ENCODE measurements around the gene HPCAL4.

HPCAL4 gene

DNA sequence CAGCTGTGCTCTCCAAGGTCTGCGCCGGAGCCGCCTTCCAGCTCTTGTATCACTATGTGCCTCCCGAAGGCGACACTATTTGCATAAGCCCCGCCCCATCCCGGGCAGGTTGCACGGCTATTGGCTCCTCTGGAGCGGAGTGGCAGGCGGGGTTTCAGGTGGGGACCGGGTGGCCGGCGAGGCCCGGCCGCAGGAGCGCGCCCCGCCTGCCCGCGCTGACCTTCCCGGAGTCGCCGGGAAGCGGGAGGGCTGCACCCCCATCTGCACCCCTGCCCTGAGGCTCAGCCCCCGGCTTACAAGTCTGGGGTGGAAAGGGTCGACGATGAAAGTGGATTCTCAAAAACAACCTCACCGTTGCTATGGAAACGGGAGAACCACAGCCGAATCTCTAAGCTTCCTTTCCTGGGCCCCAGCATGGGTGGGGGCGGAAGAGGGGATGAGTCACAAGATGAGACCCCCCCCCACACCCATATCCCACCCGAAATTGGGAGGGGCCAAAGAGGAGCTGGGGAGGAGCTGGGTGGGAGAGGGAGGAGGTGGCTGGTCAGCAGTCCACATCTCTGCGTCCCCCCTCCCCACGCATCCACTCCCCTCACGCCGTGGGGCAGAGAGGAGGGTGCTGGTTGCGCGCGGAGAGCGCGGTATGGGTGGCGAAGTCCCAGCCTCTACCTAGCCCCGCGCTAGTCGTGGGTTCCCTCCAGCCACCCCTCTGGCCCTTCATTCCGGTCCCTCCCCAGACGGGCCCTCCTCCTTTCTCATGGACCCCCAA lies at the start of gene HPCAL4:
Gene HPCAL4, minus strand, starts transcription at position 51 of the 769 bp plus-strand sequence. CDS start 6,830 bp downstream, outside the sequence.
- DNase-seq (ENCODE audit: low read depth): peak; percentile 30

DNA sequence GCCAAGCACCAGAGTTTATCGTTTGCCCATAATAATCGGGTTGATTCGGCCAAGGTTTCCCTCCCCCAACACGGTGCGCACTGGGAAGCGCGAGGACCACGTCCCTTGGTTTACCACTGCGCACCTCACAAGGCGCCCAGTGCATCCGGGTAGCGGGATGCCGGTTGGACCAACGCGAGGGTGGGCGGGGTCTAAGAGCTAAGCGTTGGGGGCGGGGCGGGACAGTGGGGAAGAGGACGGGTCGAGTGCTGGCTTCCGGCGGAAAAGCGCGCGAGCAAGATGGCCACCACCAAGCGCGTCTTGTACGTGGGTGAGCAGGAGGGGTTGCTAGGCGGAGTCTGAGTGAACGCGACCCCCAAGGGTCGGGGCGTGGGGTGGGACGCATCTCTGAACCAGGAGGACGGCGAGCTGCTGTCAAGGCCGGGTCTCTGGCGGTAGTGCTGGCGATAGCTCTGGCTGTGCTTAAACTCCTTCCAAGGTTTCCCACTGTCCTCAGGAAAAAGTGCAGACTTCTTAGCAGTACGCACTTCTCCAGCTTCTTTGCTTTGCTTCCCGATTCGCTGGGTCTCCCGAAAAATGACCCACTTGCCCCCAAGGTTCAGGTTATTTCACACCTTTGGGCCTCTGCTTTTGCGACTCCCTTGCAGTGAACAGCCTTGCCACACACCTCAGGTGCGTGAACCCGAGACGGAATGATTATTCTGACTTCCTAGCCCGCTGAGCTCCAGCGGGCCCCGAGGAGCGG lies 47.6 kb upstream of the HPCAL4 start, which contains the start of gene PPIE:
Gene PPIE, plus strand, starts transcription at position 261 of the 745 bp plus-strand sequence. Its CDS starts 19 bp downstream, at position 280.
- DNase-seq (ENCODE audit: low read depth): peak; percentile 51

DNA sequence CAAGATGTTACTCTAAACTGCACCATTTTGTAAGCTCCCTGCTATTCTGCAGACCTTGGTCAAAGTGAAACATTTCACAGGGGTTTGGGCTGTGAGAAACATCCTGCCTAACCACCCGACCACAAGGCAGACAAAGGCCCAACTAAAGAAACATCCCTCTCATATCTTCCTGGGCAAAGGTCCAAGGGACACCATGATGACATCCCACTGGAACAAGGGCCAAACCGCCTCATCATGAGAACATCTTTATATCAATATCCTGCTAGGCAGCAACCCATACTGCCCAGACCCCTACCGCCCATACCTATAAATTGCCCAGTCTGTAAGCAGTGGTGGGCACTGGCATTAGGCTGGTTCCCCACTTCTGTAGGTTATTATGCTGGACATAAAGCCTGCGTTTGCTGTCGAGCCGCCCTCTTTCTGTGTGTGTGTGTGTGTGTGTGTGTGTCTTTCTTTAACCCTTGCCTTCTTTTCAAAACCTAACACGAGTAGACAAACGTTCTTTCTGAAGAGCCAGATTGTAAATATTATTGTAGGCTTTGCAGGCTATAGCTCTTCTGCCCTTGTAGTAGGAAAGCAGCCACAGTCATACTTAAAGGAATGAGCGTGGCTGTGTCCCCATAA lies 46.4 kb upstream of the HPCAL4 start:
- DNase-seq (ENCODE audit: low read depth): no peak

DNA sequence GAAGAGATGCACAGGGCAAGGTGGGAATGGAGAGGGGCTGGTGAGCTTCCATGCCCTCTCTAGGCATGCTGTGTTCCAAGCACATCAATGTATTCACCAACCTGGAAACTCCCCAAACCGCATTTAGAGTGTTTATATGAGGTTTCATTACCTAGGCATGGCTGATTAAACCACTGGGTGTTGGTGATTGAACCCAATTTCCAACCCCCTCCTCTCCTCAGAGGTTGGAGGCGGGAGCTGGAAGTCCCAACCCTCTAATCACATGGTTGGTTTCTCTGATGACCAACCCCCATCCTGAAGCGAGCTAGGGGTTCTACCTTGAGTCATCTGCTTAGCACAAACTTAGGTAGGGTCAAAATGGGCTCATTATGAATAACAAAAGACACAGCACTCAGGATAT lies 44.5 kb upstream of the HPCAL4 start:
- no peak for DNase-seq (ENCODE audit: low read depth)

DNA sequence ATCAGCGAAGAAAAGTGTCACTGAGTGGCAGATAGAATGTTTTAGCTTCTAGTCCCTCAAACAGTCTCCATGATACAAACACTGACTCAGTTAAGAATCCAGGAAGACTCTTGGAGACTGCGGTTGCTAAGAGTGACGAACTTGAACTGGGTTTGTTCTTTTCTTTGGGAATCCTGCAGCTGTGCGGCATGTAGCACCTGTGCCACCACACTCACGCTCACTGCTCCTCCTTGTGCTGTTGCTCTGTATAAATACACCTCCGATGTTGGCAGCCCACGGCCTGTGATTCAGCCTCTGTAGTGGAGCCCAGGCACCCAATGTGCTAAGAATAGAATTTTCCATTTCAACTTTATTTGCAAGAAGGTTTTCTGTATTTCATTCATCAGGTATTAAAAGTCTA lies 41.9 kb upstream of the HPCAL4 start:
- DNase-seq (ENCODE audit: low read depth): no peak

DNA sequence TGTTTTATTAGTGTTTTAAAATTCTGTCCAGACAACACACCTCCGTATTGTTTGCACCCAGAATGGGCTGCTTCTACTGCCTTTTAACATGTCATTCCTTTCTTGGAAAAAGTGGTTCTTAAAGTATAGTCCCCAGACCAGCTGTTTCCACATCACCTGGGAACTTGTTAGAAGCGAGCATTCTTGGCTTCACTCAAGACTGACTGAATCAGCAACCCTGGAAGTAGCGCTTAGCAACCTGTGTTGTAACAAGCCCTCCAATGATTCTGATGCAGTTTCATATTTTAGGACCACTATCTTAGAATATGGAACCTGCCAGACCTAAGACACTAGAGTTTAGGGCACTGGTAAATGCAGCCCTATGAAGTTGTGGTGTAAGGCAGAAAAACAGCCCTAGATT lies 41.5 kb upstream of the HPCAL4 start:
- DNase-seq (ENCODE audit: low read depth): no peak

DNA sequence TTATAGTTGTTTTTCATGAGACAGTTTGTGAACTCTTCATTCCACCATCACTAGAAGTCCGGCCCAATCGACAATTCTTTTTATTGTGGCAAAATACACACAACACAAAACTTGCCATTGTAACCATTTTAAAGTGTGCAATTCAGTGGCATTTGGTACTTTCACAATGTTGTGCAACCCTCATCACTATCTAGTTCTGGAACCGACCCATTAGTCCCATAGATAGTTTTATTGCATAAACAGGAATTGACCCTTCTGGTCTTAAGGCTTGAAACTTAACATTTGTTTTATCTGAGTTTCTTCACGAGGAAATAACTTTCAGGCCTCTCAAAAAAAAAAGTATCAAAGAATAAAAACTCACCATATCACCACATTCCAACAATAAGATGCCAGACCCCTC lies 38.6 kb upstream of the HPCAL4 start:
- no peak for DNase-seq (ENCODE audit: low read depth)

DNA sequence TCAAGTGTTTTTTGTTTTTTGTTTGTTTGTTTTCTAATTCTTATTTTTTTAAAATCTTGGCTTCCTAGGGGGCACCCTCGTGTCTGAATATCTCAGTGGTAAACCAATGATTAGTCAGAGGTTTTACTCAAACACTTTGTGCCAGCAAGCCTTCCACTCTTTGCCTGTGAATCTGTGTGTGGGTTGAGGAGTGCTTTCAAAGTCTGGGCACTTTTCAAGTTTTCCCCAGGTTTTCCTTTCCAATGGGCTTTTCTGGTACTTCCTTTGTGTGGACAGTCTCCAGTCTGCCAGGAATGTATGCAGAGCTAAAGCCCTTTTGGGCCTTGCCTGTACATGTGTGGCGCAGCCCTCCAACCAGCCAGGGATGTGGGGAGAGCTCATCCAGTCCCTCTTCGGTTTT lies 37.8 kb upstream of the HPCAL4 start:
- no peak for DNase-seq (ENCODE audit: low read depth)

DNA sequence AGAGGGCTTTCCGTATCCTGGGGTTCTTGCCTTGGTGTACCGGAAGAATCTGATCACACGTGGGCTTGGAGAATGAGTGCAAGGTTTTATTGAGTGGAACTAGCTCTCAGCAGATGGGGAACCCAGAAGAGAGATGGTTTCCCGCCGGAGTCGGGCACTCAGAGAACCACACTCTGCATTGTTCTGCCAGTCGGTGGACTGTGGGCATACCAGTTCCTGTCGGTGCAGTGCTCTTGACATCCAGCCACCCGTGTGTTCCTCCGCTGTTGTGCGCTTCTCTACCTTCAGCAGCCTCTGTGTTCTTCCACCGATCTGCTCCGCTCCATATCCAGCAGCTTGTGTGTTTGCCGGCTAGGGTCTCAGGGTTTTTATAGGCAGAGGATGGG lies 36.7 kb upstream of the HPCAL4 start:
- no peak for DNase-seq (ENCODE audit: low read depth)

DNA sequence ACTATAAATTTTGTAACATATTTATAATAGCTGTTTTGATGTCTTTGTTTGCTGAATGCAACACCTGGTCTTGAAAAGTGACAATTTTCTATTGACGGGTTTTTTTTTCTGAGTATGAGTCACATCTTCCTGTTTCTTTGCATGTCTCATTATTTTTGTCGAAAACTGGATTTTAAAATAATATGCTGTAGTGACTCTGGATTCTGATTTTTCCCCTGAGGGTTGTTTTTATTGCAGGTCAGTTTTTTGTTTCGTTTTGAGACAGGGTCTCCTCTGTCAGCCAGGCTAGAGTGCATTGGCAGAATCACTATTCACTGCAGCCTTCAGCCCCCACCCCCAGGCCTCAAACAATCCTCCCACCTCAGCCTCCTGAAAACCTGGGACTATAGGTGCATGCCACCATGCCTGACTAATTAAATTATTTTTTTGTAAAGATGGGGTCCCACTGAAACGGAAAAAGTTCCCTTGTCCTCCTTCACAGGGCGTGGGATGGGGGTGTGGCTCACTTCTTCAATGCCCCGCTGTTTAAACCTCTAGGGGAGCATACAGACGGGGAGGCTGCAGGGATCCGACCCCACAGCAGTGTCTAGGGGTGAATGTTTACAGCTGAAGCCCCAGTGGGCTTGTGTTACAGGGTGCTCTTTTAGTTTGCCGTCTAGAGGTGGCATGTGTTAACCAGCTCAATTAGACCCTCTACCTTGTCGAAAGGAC lies 36.1 kb upstream of the HPCAL4 start:
- no peak for DNase-seq (ENCODE audit: low read depth)

DNA sequence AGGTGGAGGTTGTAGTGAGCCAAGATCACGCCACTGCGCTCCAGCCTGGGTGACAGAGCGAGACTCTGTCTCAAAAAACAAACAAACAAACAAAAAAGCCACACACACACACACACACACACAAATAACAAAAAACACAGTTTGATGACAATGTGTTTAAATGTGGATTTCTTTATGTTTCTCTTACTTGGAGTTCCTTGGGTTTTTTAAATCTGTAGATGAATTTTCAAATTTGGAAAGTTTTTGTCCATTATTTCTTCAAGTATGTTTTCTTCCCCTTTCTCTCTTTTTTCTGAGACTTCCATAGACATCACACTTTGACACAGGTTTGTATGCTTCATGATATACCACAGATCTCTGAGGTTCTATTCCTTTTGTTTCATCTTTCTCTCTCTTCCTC lies 35.4 kb upstream of the HPCAL4 start:
- DNase-seq (ENCODE audit: low read depth): no peak

DNA sequence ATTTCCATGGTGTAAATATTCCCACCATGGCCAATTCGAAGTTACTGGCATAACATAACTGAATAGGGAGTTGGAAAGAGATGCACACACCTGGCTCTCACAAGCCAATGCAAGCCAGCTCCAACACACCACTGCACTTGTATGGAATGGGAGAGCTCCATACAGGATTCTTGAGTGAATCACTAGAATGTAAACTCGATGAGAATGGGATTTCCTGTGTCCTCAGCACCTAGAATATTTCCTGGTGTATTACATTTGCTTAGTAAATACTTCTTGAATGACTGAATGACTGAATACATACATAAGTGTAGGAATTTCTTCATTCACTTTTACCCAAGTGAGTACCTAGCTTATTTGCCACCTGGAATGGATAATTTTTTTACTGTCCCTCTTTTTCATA lies 31.3 kb upstream of the HPCAL4 start:
- no peak for DNase-seq (ENCODE audit: low read depth)

DNA sequence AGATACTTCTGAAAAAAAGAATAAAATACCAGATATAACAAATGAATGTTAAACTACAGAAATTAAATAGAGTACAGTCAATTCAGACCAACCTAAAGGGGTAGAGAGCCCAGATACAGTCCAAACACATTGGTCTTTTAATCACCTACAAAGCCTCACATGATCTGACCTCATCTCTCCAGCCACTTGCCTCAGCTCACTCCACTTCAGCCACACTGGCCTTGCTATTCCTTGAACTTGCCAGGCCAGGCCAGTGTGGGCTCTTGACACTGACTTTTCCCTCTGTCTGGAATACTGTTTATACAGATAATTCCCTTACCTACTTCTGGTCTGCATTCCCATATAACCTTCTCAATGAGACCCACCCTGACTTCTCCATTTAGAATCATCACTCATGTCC lies 30.4 kb upstream of the HPCAL4 start:
- DNase-seq (ENCODE audit: low read depth): no peak

DNA sequence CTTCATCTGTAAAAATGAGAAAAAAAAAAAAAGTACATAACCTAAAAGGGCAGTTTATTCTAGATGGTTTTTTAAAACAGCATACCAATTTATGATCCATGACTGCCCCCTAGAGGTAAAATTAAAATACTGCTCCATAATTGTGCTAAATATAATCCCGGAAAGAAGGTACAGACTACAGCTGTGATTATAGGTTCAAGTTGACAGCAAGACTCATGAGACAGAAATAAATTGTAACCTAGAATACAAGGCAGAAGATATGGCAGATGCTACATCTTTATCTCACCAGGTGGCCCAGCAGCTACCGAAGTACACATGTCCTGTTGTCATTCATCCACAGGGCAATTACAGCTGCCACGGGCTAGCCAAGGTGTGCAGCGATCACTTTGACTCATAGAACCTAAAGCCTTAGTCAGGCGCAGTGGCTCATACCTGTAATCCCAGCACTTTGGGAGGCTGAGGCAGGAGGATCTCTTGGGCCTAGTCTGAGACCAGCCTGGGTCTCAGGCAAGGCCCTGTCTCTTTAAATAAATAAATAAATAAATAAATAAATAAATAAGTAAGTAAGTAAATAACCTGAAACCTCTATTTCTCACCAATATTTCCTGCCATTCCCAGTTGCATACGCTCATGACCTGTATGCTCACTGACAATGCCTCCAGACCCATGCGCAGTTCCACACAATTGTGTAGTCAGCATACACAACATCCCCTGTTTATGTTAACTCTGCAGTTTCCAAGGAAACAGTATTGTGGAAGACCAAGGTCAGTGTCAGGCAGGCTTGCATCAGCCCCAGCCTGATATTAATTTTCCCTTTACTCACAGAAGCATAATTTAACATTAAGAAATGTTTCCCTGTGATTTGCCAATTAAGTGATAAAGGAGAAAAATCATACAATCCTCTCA lies 29.1 kb upstream of the HPCAL4 start:
- peak; percentile 23 for DNase-seq (ENCODE audit: low read depth)

DNA sequence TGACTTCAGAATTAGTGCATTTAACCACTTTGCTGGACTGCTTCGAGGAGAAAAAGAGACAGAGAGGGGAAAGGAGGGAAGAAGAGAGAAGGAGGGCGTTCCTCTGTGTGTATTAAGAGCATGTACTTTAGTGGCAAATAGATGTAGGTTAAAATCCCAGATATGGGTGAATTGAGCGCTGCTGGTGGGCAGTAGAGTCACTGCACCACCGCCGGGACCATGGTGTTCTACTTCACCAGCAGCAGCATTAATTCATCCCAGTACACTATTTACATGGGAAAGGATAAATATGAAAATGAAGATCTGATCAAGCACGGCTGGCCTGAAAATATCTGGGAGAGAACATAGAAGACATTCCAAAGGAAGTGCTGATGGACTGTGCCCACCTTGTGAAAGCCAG lies 26.6 kb upstream of the HPCAL4 start:
- DNase-seq (ENCODE audit: low read depth): no peak

DNA sequence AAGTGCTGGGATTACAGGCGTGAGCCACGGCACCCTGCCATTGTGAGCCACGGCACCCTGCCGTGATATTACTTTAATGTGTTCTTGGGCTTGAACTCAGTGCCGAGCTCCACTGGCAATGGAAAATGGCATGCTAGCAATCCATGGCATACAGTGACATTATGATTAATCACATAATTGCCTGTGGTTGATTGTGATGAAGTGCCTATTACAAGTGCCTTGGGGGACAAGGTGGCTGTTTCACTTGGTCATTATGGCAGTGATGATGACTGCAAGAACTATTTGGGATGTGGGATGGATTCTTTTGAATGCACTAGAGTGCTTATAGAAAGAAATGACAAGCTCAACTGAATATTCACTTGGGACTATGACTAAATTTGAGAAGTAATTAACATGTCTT lies 22.3 kb upstream of the HPCAL4 start:
- DNase-seq (ENCODE audit: low read depth): no peak

DNA sequence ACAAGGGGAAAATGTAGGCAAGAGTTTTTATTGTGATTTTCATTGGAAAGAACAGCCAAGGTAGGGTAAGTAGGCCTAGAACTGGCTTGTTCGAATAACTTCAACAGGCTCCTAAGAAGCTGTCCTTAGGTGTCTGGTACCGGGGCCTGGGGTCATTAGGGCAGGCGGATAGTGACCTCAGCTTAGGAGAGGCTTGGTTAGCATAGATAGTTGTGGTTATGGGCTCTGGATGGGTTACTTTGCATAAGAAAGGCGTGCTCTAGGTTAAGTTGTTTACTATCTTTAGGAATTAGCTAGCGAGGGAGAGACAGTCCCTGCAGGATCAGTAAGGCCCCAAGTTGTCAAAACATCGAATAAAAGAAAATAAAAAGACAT lies 20.7 kb upstream of the HPCAL4 start:
- DNase-seq (ENCODE audit: low read depth): no peak

DNA sequence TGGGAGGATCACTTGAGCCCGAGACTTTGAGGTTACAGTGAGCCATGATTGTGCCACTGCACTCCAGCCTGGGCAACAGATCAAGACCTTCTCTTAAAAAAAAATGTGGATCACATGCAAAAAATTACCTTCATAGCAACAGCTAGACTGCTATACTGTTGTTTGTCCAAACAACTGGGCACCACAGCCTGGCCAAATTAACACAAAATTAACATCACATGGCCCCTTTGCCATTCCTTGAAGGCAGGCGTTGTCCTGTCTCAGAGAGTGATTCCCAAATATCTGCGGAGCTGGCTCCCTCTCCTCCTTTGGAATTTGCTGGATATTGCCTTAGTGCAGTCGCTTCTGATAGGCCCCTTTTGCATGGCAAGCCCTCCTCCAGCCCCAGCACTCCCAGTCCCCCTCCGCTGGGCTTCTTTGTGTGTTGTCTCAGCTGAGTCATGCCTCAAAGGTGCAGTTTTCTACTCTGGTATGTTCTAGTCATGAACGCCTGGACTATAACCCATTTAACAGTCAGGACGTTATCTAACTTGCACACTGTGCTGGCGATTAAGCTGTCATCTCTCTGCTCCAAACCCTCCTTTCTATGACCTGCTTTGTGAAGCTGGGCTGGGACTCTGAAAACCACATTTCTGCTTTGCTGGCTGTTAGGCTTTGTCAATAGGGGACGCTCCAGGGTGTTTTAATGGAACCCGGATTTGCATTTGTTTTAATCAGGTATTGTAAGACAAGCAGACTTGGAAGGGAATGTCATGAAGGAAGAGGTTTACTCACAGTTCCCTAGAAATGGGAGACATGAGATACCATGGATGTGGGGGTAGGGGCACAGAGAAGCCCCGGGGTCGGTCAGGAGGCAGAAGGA lies 20.1 kb upstream of the HPCAL4 start:
- DNase-seq (ENCODE audit: low read depth): no peak

DNA sequence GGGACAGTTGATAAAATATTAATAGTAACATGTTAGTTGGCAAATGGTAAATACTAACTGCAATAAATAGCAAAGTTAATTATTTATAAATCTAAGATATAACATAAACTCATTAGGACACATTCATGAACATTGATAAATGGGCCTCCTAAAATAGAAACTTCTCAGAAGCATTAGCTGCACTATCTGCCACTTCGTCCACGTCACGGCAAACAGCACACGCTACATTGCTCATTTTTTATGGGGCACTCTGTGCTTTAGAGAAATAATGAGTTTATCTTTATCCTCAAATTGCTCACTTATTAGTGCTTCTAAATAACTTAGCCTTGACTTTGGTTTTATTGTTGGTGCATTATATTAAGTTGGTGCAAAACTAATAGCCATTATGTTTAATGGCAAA lies 16.3 kb upstream of the HPCAL4 start:
- no peak for DNase-seq (ENCODE audit: low read depth)

DNA sequence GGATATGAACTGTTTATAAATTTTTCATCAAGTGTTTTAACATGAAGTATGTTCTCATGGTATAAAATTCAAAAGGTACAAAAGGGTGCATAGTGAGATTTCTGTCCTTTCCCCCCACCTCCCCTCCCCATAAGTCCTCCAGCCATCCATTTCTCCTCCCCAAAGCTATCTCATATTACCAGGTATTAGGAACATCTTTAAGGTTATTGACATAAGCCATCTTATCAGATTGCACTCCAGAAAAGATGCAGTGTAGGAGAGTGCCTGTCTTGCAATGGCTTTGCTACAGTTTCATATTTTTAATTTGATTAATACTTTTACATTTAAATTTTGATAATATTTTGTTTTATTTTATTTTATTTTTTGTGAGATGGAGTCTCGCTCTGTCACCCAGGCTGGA lies 13.5 kb upstream of the HPCAL4 start:
- no peak for DNase-seq (ENCODE audit: low read depth)

DNA sequence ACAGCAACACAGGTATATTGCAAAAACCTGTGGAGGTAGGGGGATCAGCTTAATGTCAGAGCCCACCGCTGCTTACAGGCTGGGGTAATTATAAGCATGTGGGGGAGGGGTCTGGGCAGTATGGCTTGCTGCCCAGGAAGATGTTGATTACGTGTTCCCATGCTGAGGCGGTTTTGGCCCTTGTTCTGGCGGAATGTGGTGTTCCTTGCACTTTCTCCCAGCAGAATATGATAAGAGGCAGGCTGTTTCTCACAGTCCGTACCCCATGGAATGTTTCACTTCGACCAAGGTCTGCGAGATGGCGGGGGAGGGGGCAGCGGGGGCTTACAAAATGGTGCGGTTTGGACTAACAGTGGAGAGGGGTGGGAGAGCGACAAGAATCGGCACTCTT lies 9.8 kb upstream of the HPCAL4 start:
- DNase-seq (ENCODE audit: low read depth): no peak
